Esophagus muscularis mucosa (tissue), 3 donors: ENCODE results near the gene RMND1.

Experiments used
- POLR2AphosphoS5 ChIP-seq, 2 donors: sonication (generic); formaldehyde crosslinking; IDR thresholded peaks; one replicate each; pipeline ENCODE4 v1.6.1; 2017; ENCODE audit warnings: antibody characterized with exemption in 2 of 2
- TF ChIP-seq, protein P1 (sequence below), 3 experiments: fragments of 200-600 bp in 2 of 3; fragments of 450-650 bp in 1 of 3; sonication (generic) in 2 of 3; IDR thresholded peaks; one replicate each; pipeline ENCODE4 v1.5.1; 2017 to 2019; ENCODE audit warnings: antibody characterized with exemption in 3 of 3, mild to moderate bottlenecking in 2 of 3, moderate library complexity in 1 of 3

DNA sequence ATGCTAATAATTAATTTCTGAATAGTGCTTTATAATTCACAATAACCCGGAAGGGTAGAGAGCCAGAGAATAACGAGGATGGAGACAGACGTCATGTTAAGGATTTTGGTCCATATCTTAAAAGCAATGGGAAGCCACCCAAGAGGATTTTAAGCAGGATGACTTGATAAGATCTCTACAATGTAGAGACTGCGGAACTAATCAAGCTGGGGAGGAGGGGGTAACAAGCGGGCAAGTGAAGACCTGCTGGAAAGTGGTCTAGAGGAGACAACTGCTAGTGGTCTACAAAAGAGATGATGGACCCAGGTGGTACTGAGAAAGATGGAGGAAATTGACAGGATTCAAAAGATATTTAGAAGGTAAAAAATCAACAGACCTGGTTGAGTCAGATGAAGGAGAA is 67.8 kb downstream of the RMND1 start:
- TF ChIP-seq, protein P1, sequence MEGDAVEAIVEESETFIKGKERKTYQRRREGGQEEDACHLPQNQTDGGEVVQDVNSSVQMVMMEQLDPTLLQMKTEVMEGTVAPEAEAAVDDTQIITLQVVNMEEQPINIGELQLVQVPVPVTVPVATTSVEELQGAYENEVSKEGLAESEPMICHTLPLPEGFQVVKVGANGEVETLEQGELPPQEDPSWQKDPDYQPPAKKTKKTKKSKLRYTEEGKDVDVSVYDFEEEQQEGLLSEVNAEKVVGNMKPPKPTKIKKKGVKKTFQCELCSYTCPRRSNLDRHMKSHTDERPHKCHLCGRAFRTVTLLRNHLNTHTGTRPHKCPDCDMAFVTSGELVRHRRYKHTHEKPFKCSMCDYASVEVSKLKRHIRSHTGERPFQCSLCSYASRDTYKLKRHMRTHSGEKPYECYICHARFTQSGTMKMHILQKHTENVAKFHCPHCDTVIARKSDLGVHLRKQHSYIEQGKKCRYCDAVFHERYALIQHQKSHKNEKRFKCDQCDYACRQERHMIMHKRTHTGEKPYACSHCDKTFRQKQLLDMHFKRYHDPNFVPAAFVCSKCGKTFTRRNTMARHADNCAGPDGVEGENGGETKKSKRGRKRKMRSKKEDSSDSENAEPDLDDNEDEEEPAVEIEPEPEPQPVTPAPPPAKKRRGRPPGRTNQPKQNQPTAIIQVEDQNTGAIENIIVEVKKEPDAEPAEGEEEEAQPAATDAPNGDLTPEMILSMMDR (IDR thresholded peaks at IDR 0.05) = no peak
- TF ChIP-seq POLR2AphosphoS5 (IDR thresholded peaks at IDR 0.05) = no peak
